GM12878 (cell line): ENCODE measurements around the gene TMEM33. TPM values are rescaled to one million over a fixed set of nuclear protein-coding genes. Genes with fewer than 3 reads are reported as not detected.

Experiments
- ATAC-seq: fragments of 200-7000 bp; cut with Tn5 transposase; 3 replicates; pipeline ENCODE4 v1.9.1; 2020; ENCODE audit warnings: mild to moderate bottlenecking, moderate library complexity
- BruUV-seq: library from RNA; stranded (reverse); fragments of 400-500 nt; replicated peaks from 2 replicates; lab custom pipeline; 2021; lab: Mats Ljungman, UMichigan
- CTCF ChIA-PET: fragments of 300-600 bp; sonication (Branson Sonifier 250); formaldehyde crosslinking; extraction: SDS; loops from one replicate; lab custom pipeline; 2021; ENCODE audit warnings: inconsistent platforms; lab: Yijun Ruan, JAX
- POLR2A ChIA-PET: fragments of 350-600 bp; formaldehyde crosslinking; extraction: SDS; loops from one replicate; lab custom pipeline; 2021; ENCODE audit warnings: inconsistent platforms; lab: Charles Lee
- RAD21 ChIA-PET: fragments of 300-600 bp; sonication (Branson Sonifier 250); formaldehyde crosslinking; loops from one replicate; lab custom pipeline; 2023; ENCODE audit warnings: antibody characterized with exemption; ENCODE audit not compliant: unreplicated experiment; lab: Charles Lee
- SMC1A ChIA-PET: fragments of 300-600 bp; sonication (Branson Sonifier 250); formaldehyde crosslinking; loops from one replicate; lab custom pipeline; 2023; ENCODE audit not compliant: unreplicated experiment, uncharacterized antibody; lab: Charles Lee
- DNase-seq: peaks from one replicate; pipeline ENCODE4 v3.0.0-alpha.2; 2011; ENCODE audit warnings: low read depth, low spot score
- FAIRE-seq: peaks from 3 replicates; lab custom pipeline; 2011; peaks lifted over from hg19 to GRCh38; lab: Jason Lieb, UNC
- H2AFZ ChIP-seq: 2 replicates; pipeline ENCODE4 v1.6.0; 2011; ENCODE audit warnings: low read depth, low read length, control low read depth; ENCODE audit not compliant: control insufficient read depth
- H3K27ac ChIP-seq: 2 replicates; pipeline ENCODE4 v1.5.1; 2011; ENCODE audit warnings: control low read depth; ENCODE audit not compliant: control insufficient read depth, insufficient read depth
- H3K27me3 ChIP-seq, 2 experiments: replicated peaks in 1 of 2; 2 replicates each; pipeline versions ENCODE4 v1.6.0 to v1.6.1; 2011; ENCODE audit warnings: low read length in 1 of 2; ENCODE audit not compliant: control insufficient read depth in 2 of 2, insufficient read depth in 2 of 2
- H3K36me3 ChIP-seq, 2 experiments: 2 replicates each; pipeline ENCODE4 v1.5.1; 2011; ENCODE audit warnings: low read length in 1 of 2; ENCODE audit not compliant: control insufficient read depth in 2 of 2, insufficient read depth in 2 of 2
- H3K4me1 ChIP-seq: 2 replicates; pipeline ENCODE4 v1.6.1; 2011; ENCODE audit warnings: mild to moderate bottlenecking, low read length, moderate library complexity, mixed read lengths; ENCODE audit not compliant: control insufficient read depth, insufficient read depth
- H3K4me2 ChIP-seq: 2 replicates; pipeline ENCODE4 v1.6.0; 2011; ENCODE audit warnings: control low read depth; ENCODE audit not compliant: control insufficient read depth, insufficient read depth
- H3K4me3 ChIP-seq: fragments of 200-600 bp; sonication (generic); 2 replicates; pipeline ENCODE4 v1.5.1; 2016
- H3K79me2 ChIP-seq: 2 replicates; pipeline ENCODE4 v1.6.0; 2011; ENCODE audit warnings: low read length; ENCODE audit not compliant: control insufficient read depth, insufficient read depth
- H3K9ac ChIP-seq: 2 replicates; pipeline ENCODE4 v1.8.0; 2011; ENCODE audit warnings: low read length, control low read depth, mixed read lengths; ENCODE audit not compliant: control insufficient read depth, insufficient read depth
- H3K9me3 ChIP-seq: replicated peaks from 3 replicates; pipeline ENCODE4 v1.5.1; 2011; ENCODE audit warnings: mild to moderate bottlenecking, low read length; ENCODE audit not compliant: control insufficient read depth, insufficient read depth
- H4K20me1 ChIP-seq: 2 replicates; pipeline ENCODE4 v1.6.0; 2011; ENCODE audit not compliant: control insufficient read depth, insufficient read depth
- BMI1 ChIP-seq: fragments of 450-650 bp; IDR thresholded peaks from 2 replicates; pipeline ENCODE4 v1.6.1; 2016; ENCODE audit warnings: mild to moderate bottlenecking, moderate library complexity, borderline replicate concordance
- ELK1 ChIP-seq: IDR thresholded peaks from 2 replicates; pipeline ENCODE4 v1.6.1; 2012; ENCODE audit warnings: low read depth, low read length, improper control_type of control experiment
- GABPA ChIP-seq: IDR thresholded peaks from 2 replicates; pipeline ENCODE4 v1.6.1; 2014; ENCODE audit warnings: antibody characterized with exemption, low read depth, mild to moderate bottlenecking, inconsistent platforms
- IRF4 ChIP-seq: IDR thresholded peaks from 2 replicates; pipeline ENCODE4 v1.6.1; 2011; ENCODE audit warnings: low read depth, low read length
- PBX3 ChIP-seq: IDR thresholded peaks from 2 replicates; pipeline ENCODE4 v1.6.1; 2011; ENCODE audit warnings: mild to moderate bottlenecking, low read depth, low read length, moderate library complexity; ENCODE audit not compliant: insufficient replicate concordance
- SPI1 ChIP-seq: IDR thresholded peaks from 2 replicates; pipeline ENCODE4 v1.6.1; 2011; ENCODE audit warnings: low read depth, mild to moderate bottlenecking, low read length, moderate library complexity, borderline replicate concordance; ENCODE audit not compliant: insufficient read depth
- WRNIP1 ChIP-seq: IDR thresholded peaks from 2 replicates; pipeline ENCODE4 v1.6.1; 2011; ENCODE audit warnings: low read depth, low read length, improper control_type of control experiment, borderline replicate concordance
- ZNF622 ChIP-seq: fragments of 450-650 bp; IDR thresholded peaks from 2 replicates; pipeline ENCODE4 v1.6.1; 2017; ENCODE audit warnings: mild to moderate bottlenecking, inconsistent platforms
- in situ Hi-C: fragments of 300-500 bp; cut with MboI; formaldehyde crosslinking; loops from 9 replicates; pipeline ENCODE4 v1.14.3; 2018; ENCODE audit warnings: mixed read lengths
- intact Hi-C: fragments of 100-400 bp; cut with micrococcal nuclease; formaldehyde crosslinking; loops from one replicate; pipeline ENCODE4 v1.14.2; 2022; ENCODE audit not compliant: unreplicated experiment
- polyA plus RNA-seq, 11 experiments: library from polyadenylated mRNA; depleted of rRNA in 4 of 11; unstranded in 6 of 11; stranded (reverse) in 5 of 11; fragments of >200 nt; fragmentation: Nextera tagmentation in 4 of 11; fragmentation: Illumina TruSeq in 1 of 11; extraction: Ambion mirVana in 4 of 11; extraction: Trizol in 1 of 11; gene quantifications; 1 replicate in 1 of 11; 2 replicates in 10 of 11; pipeline versions ENCODE4 v1.2.1 to v1.2.3, GENCODE V29; 2011 to 2016; ENCODE audit warnings: inconsistent platforms in 2 of 11, missing spikeins in 2 of 11, low read depth in 1 of 11
- total RNA-seq, 4 experiments: library from RNA; depleted of rRNA in 3 of 4; stranded (reverse); fragments of >200 nt in 3 of 4; fragmentation: Illumina TruSeq in 1 of 4; extraction: Trizol in 1 of 4; gene quantifications; 2 replicates each; pipeline versions ENCODE4 v1.2.1 to v1.2.3, GENCODE V29; 2013 to 2021
- TF ChIP-seq, protein P1 (sequence below): fragments of 450-650 bp; IDR thresholded peaks from 2 replicates; pipeline ENCODE4 v1.6.1; 2017; ENCODE audit warnings: antibody characterized with exemption, mild to moderate bottlenecking, moderate library complexity
- TF ChIP-seq, protein P2 (sequence below): fragments of 450-650 bp; IDR thresholded peaks from 2 replicates; pipeline ENCODE4 v1.6.1; 2017; ENCODE audit warnings: mild to moderate bottlenecking, moderate library complexity

Gene TMEM33
- total and polyA plus RNA-seq, 10 of the 15 experiments (the other 5 are each of a cell fraction or from before 2014, with no cell fraction given): 7.9 to 60.2 (median 33.4) TPM

DNA sequence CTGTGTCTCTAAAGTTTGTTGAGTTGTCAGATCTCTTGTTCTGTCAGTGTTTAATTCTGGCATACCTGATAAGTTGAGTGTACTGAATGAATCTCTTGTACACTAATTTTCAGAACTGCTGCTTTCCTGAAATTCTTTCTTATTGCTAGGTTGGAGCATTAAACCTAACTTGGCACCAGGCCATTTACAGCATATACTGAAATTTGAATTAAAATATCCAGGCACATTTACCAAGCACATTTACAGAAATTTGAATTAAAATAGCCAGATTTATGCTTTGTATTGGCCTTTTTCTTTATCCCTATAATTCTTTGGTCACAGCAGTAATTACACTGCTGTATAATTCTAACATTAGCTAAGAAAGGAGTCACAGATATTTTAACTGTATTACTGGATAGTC is 8.9 kb downstream of the TMEM33 start:
- H3K79me2 ChIP-seq: peaks cover 6% of the 10 kb centered on the region
- no TSS peak for BruUV-seq
- CTCF ChIA-PET: interaction anchor here (0.9 to 1.5 kb wide), 2 partner anchors 12 to 46 kb away, joined by 3 read pairs; partner anchors contain the start of gene SLC30A9

More for the DNA sequence above, 8.9 kb downstream of the TMEM33 start:
- no peak overlapping the region for H3K27ac ChIP-seq
- H3K9ac ChIP-seq: no peak overlapping the region
- TF ChIP-seq BMI1 (no peak), GABPA (no peak), ZNF622 (no peak), PBX3 (no peak), ELK1 (no peak), IRF4 (no peak), SPI1 (no peak), WRNIP1 (no peak)
- TF ChIP-seq, protein P1, sequence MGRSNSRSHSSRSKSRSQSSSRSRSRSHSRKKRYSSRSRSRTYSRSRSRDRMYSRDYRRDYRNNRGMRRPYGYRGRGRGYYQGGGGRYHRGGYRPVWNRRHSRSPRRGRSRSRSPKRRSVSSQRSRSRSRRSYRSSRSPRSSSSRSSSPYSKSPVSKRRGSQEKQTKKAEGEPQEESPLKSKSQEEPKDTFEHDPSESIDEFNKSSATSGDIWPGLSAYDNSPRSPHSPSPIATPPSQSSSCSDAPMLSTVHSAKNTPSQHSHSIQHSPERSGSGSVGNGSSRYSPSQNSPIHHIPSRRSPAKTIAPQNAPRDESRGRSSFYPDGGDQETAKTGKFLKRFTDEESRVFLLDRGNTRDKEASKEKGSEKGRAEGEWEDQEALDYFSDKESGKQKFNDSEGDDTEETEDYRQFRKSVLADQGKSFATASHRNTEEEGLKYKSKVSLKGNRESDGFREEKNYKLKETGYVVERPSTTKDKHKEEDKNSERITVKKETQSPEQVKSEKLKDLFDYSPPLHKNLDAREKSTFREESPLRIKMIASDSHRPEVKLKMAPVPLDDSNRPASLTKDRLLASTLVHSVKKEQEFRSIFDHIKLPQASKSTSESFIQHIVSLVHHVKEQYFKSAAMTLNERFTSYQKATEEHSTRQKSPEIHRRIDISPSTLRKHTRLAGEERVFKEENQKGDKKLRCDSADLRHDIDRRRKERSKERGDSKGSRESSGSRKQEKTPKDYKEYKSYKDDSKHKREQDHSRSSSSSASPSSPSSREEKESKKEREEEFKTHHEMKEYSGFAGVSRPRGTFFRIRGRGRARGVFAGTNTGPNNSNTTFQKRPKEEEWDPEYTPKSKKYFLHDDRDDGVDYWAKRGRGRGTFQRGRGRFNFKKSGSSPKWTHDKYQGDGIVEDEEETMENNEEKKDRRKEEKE: no peak
- TF ChIP-seq, protein P2, sequence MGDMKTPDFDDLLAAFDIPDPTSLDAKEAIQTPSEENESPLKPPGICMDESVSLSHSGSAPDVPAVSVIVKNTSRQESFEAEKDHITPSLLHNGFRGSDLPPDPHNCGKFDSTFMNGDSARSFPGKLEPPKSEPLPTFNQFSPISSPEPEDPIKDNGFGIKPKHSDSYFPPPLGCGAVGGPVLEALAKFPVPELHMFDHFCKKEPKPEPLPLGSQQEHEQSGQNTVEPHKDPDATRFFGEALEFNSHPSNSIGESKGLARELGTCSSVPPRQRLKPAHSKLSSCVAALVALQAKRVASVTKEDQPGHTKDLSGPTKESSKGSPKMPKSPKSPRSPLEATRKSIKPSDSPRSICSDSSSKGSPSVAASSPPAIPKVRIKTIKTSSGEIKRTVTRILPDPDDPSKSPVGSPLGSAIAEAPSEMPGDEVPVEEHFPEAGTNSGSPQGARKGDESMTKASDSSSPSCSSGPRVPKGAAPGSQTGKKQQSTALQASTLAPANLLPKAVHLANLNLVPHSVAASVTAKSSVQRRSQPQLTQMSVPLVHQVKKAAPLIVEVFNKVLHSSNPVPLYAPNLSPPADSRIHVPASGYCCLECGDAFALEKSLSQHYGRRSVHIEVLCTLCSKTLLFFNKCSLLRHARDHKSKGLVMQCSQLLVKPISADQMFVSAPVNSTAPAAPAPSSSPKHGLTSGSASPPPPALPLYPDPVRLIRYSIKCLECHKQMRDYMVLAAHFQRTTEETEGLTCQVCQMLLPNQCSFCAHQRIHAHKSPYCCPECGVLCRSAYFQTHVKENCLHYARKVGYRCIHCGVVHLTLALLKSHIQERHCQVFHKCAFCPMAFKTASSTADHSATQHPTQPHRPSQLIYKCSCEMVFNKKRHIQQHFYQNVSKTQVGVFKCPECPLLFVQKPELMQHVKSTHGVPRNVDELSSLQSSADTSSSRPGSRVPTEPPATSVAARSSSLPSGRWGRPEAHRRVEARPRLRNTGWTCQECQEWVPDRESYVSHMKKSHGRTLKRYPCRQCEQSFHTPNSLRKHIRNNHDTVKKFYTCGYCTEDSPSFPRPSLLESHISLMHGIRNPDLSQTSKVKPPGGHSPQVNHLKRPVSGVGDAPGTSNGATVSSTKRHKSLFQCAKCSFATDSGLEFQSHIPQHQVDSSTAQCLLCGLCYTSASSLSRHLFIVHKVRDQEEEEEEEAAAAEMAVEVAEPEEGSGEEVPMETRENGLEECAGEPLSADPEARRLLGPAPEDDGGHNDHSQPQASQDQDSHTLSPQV: no peak
- H2AFZ ChIP-seq: no peak overlapping the region
- no peaks in the 10 kb centered on the region for H3K4me1 ChIP-seq
- H3K27me3 ChIP-seq: no peaks in the 10 kb centered on the region
- H4K20me1 ChIP-seq: no peaks in the 10 kb centered on the region
- H3K4me3 ChIP-seq: no peak overlapping the region
- H3K4me2 ChIP-seq: no peak overlapping the region
- RAD21 ChIA-PET: no interaction called here
- POLR2A ChIA-PET: no interaction called here
- FAIRE-seq: no peak
- in situ Hi-C loops (no loop called here), intact Hi-C loops (no loop called here)
- DNase-seq: no peak
- SMC1A ChIA-PET: interaction anchor here (1.6 kb wide), 1 partner anchor 9 kb away, joined by 5 read pairs; the partner anchor contains the start of gene TMEM33
- no peak for ATAC-seq
- no peaks in the 10 kb centered on the region for H3K9me3 ChIP-seq
- H3K36me3 ChIP-seq: peaks cover 0 to 23% of the 10 kb centered on the region in 2 experiments; a peak in 3 of 4 replicates
